Progenitor cell of endocrine pancreas (in vitro differentiated cells): ENCODE measurements around the gene ECI1. TPM values are rescaled to one million over a fixed set of nuclear protein-coding genes. Genes with fewer than 3 reads are reported as not detected.

Experiments used
- DNase-seq: peaks from one replicate; pipeline ENCODE4 v3.0.0; 2021; ENCODE audit warnings: low spot score; ENCODE audit not compliant: unreplicated experiment
- H3K27ac Mint-ChIP-seq: 2 replicates; pipeline ENCODE4 v1.8.0; 2021; ENCODE audit warnings: mild to moderate bottlenecking, moderate library complexity, mixed read lengths
- H3K27me3 Mint-ChIP-seq: 2 replicates; pipeline ENCODE4 v1.8.0; 2021; ENCODE audit warnings: mixed read lengths
- H3K36me3 Mint-ChIP-seq: 2 replicates; pipeline ENCODE4 v1.8.0; 2022; ENCODE audit warnings: mixed read lengths; ENCODE audit not compliant: insufficient read depth
- H3K4me1 Mint-ChIP-seq: 2 replicates; pipeline ENCODE4 v1.8.0; 2021; ENCODE audit warnings: low read depth, mixed read lengths
- H3K4me3 Mint-ChIP-seq: 2 replicates; pipeline ENCODE4 v1.8.0; 2021; ENCODE audit warnings: low read depth, mild to moderate bottlenecking, moderate library complexity, mixed read lengths
- H3K9me3 Mint-ChIP-seq: 2 replicates; pipeline ENCODE4 v1.8.0; 2021; ENCODE audit warnings: low read depth, mixed read lengths
- long read RNA-seq: library from polyadenylated mRNA; unstranded; transcript quantifications from one replicate; pipeline ENCODE4 v2.0.0, GENCODE V29; 2020
- total RNA-seq: library from RNA; stranded (reverse); gene quantifications from 2 replicates; pipeline ENCODE4 v1.2.1, GENCODE V29; 2021
- TF ChIP-seq, protein P1 (sequence below): fragments of 200-600 bp; sonication (generic); IDR thresholded peaks from one replicate; pipeline ENCODE4 v1.5.0; 2021; ENCODE audit warnings: antibody characterized with exemption, mild to moderate bottlenecking; ENCODE audit not compliant: unreplicated experiment

The ECI1 gene, protein sequence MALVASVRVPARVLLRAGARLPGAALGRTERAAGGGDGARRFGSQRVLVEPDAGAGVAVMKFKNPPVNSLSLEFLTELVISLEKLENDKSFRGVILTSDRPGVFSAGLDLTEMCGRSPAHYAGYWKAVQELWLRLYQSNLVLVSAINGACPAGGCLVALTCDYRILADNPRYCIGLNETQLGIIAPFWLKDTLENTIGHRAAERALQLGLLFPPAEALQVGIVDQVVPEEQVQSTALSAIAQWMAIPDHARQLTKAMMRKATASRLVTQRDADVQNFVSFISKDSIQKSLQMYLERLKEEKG
- total RNA-seq: 69.2 and 72.6 TPM in 2 replicates
- long read RNA-seq: 0 reads

DNA sequence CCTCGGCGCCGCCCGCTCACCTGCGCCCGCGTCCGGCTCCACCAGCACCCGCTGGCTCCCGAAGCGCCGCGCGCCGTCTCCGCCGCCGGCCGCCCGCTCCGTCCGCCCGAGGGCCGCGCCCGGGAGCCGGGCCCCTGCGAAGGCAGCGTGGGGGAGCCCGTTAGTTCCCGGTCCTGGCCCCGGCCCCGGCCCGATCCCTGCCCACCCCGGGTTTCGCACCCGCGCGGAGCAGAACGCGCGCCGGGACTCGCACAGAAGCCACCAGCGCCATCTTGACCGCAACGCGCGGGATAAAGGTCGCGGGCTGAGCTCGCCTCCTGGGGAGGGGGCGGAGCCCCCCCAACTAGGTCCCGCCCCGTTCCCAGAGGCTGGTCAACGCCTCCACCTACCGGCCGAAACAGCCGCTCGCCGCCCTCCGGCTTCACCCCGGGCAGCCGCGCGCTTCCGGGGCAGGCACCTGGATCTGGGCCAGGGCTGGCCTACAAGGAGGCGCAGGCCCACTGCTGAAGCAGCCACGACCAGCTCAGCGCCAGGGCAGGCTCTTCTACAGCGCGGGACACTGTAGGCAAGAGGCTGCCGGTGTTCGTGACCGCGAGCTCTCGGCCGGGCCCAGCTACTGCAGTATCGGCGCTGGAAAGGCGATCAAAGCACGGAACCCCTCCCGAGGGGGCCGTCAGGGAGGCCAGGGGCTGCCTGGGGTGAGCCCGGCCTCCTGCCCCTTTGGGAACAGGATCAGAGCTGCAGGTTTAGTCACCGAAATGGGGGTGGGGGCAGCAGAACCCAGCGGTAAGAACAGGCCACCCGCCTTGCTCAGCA is at the start of gene ECI1:
Gene ECI1 (minus strand): TSS at position 292 of the 816 bp plus-strand sequence. CDS start 21 bp downstream, at position 271.
- H3K4me1 Mint-ChIP-seq: peaks cover 7% of the 10 kb centered on the region
- H3K27ac Mint-ChIP-seq: peak within 1 kb of the TSS; percentile 95
- peak within 1 kb of the TSS; percentile 83 for H3K4me3 Mint-ChIP-seq
- TF ChIP-seq, protein P1, sequence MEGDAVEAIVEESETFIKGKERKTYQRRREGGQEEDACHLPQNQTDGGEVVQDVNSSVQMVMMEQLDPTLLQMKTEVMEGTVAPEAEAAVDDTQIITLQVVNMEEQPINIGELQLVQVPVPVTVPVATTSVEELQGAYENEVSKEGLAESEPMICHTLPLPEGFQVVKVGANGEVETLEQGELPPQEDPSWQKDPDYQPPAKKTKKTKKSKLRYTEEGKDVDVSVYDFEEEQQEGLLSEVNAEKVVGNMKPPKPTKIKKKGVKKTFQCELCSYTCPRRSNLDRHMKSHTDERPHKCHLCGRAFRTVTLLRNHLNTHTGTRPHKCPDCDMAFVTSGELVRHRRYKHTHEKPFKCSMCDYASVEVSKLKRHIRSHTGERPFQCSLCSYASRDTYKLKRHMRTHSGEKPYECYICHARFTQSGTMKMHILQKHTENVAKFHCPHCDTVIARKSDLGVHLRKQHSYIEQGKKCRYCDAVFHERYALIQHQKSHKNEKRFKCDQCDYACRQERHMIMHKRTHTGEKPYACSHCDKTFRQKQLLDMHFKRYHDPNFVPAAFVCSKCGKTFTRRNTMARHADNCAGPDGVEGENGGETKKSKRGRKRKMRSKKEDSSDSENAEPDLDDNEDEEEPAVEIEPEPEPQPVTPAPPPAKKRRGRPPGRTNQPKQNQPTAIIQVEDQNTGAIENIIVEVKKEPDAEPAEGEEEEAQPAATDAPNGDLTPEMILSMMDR: peak; percentile 63
- peak; percentile 89 for DNase-seq
- no peaks in the 10 kb centered on the region for H3K27me3 Mint-ChIP-seq
- H3K9me3 Mint-ChIP-seq: no peaks in the 10 kb centered on the region
- peaks cover 18% of the 10 kb centered on the region for H3K36me3 Mint-ChIP-seq

DNA sequence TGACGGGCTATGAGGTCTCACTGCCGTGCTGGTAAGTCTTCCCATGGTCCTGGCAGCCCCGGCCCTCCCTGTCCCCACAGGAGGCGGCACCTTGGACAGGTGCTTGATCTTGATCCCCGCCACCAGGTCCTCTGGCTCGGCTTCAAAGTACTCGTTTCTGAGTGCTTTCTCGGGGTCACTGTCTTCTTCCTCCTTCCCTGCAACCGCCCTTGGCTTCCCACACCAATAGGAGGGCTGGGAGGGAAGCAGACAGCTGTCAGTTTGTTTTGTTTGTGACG is 48.5 kb upstream of the ECI1 start:
- H3K4me3 Mint-ChIP-seq: no peak overlapping the region
- TF ChIP-seq, protein P1: no peak
- no peaks in the 10 kb centered on the region for H3K27me3 Mint-ChIP-seq
- no peaks in the 10 kb centered on the region for H3K9me3 Mint-ChIP-seq
- no peaks in the 10 kb centered on the region for H3K36me3 Mint-ChIP-seq
- H3K27ac Mint-ChIP-seq: no peak overlapping the region
- H3K4me1 Mint-ChIP-seq: no peaks in the 10 kb centered on the region
- DNase-seq: no peak

DNA sequence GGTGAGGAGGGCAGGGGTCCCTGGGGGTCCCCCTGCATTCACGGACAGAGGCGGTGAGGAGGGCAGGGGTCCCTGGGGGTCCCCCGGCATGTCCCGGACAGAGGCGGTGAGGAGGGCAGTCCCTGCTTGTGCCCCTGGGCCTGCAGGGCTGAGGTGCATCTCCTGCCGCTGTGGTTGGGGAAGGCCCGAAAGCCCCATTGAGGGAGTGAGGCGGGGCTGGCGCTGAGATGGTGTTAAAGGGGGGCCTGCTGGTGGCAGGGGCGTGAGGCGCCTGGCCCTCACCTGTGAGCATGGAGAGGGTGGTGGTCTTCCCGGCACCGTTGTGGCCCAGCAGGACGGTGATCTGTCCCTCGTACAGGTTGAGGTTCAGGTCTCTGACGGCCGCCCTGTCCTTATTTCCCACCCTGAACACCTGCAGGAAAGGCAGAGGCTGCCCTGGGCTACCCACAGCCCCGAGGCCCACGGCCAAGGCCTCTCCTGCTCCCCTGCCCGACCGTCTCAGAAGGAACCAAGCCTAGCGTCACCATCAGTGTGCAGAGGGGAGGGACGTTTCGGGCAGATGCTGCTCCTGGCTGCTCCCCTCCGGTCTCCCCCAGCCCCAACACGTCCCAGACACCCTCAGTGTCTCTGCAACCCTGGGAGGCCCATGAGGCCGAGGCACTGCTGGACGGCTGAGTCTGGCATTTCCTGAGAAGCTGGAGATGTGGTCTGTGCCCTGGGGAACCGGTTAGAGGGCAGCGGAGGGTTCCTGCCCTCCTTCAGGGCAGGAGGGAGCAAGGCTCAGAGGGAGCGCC is 47.9 kb upstream of the ECI1 start:
- Mint-ChIP-seq H3K4me1 (no peaks in the 10 kb centered on the region), H3K36me3 (no peaks in the 10 kb centered on the region), H3K9me3 (no peaks in the 10 kb centered on the region), H3K4me3 (no peak overlapping the region), H3K27me3 (no peaks in the 10 kb centered on the region), H3K27ac (no peak overlapping the region)
- DNase-seq: no peak
- TF ChIP-seq, protein P1: no peak

DNA sequence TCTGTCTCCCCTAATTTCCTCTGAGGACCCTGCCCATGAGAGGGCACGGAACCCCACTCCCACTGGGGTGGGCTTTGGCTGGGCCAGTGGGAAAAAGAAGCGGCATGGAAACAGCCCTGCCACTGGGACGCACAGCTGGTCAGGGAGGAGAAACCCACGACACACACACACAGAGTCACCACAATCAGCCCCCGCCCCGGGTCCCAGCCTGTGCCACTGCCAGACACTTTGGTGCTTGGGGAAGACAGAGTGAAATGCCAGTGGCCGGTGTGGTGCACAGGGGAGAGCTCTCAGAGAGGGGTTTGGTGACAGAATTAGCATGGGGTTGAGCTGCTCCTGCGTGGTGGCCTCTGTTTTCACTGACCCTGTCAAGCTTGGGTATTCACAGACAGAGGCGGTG is 47.2 kb upstream of the ECI1 start:
- Mint-ChIP-seq H3K9me3 (no peaks in the 10 kb centered on the region), H3K36me3 (no peaks in the 10 kb centered on the region), H3K4me1 (no peaks in the 10 kb centered on the region), H3K27ac (no peak overlapping the region), H3K27me3 (no peaks in the 10 kb centered on the region), H3K4me3 (no peak overlapping the region)
- TF ChIP-seq, protein P1: no peak
- no peak for DNase-seq

DNA sequence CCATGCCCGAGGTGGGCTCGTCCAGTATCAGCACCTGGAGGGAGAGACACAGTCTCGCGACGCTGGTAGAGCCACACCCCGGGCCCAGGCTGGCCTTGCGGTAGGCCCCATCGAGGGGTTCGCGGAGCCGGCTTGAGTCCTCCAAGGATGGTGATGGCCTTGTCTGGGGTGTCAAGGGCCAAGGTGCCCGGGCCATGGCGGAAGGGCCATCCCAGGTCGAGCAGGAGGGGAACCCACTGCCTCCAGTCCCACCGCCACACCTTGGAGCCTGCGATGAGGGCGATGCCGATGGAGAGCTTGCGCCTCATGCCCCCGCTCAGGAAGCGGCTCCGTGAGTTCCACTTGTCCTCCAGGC is 46.1 kb upstream of the ECI1 start:
- no peaks in the 10 kb centered on the region for H3K27me3 Mint-ChIP-seq
- no peaks in the 10 kb centered on the region for H3K9me3 Mint-ChIP-seq
- no peaks in the 10 kb centered on the region for H3K4me1 Mint-ChIP-seq
- H3K4me3 Mint-ChIP-seq: no peak overlapping the region
- TF ChIP-seq, protein P1: no peak
- no peaks in the 10 kb centered on the region for H3K36me3 Mint-ChIP-seq
- no peak for DNase-seq
- no peak overlapping the region for H3K27ac Mint-ChIP-seq
